ENCODE data around the gene AGPAT1. TPM values are rescaled to one million over a fixed set of nuclear protein-coding genes. Genes with fewer than 3 reads are reported as not detected.

AGPAT1 gene
- total and polyA plus RNA-seq, 2 of the 13 experiments (the other 11 are each of a cell fraction or from before 2014, with no cell fraction given) = 51.3 to 139 TPM

- TF ChIP-seq HDAC1 (CRISPR knock-in tag; IDR thresholded peaks at IDR 0.05) (peak; percentile 93), ZNF382 (CRISPR knock-in tag; IDR thresholded peaks at IDR 0.05; ENCODE audit: borderline replicate concordance) (no peak), HNF4A (CRISPR knock-in tag; IDR thresholded peaks at IDR 0.05) (0 out of 2 replicates have a peak, but pooled peaks have one; percentile 29), ZNF224 (CRISPR knock-in tag; IDR thresholded peaks at IDR 0.05) (peak; percentile 27), ARID2 (CRISPR knock-in tag; IDR thresholded peaks at IDR 0.05; ENCODE audit: borderline replicate concordance) (no peak), HOXA3 (CRISPR knock-in tag; IDR thresholded peaks at IDR 0.05) (peak; percentile 89), ZSCAN9 (CRISPR knock-in tag; IDR thresholded peaks at IDR 0.05; ENCODE audit: borderline replicate concordance) (peak; percentile 37; the same call in 1 of the 2 replicates), ZNF101 (CRISPR knock-in tag; IDR thresholded peaks at IDR 0.05; ENCODE audit: borderline replicate concordance, low read depth) (peak; percentile 71; the same call in 1 of the 2 replicates), BATF2 (CRISPR knock-in tag; IDR thresholded peaks at IDR 0.05) (peak; percentile 69), SMYD3 (CRISPR knock-in tag; IDR thresholded peaks at IDR 0.05) (0 out of 2 replicates have a peak, but pooled peaks have one; percentile 41), ZNF670 (CRISPR knock-in tag; IDR thresholded peaks at IDR 0.05; ENCODE audit: borderline replicate concordance) (peak; percentile 87; the same call in 1 of the 2 replicates), E2F2 (CRISPR knock-in tag; IDR thresholded peaks at IDR 0.05; ENCODE audit: borderline replicate concordance) (peak; percentile 70; the same call in 1 of the 2 replicates), ZNF414 (CRISPR knock-in tag; IDR thresholded peaks at IDR 0.05) (no peak), ZNF761 (CRISPR knock-in tag; conservative IDR thresholded peaks at IDR 0.05) (no peak; the same call in 1 of the 2 replicates), ZNF281 (CRISPR knock-in tag; IDR thresholded peaks at IDR 0.05; ENCODE audit: borderline replicate concordance) (peak; percentile 100), PATZ1 (CRISPR knock-in tag; IDR thresholded peaks at IDR 0.05) (peak; percentile 90), ZEB1 (IDR thresholded peaks at IDR 0.05; ENCODE audit: insufficient replicate concordance, low read depth) (peak; percentile 64), PPARG (CRISPR knock-in tag; conservative IDR thresholded peaks at IDR 0.05) (peak; percentile 45; the same call in 1 of the 2 replicates), IRF2 (CRISPR knock-in tag; IDR thresholded peaks at IDR 0.05) (peak; percentile 93)
Measured at GRCh38 chr6:32153564-32154513, 22.0 kb downstream of the AGPAT1 start, which contains the start of gene PPT2 (continued).
